GM23248 (cell line): Measurements from ENCODE around the gene NOS1AP. TPM values are rescaled to one million over a fixed set of nuclear protein-coding genes. Genes with fewer than 3 reads are reported as not detected.

Experiments used
- DNase-seq: peaks from one replicate; pipeline ENCODE4 v3.0.0-alpha.2; 2015
- H2AFZ ChIP-seq: fragments of 200-600 bp; sonication (generic); 2 replicates; pipeline ENCODE4 v1.6.1; 2016; ENCODE audit warnings: antibody characterized with exemption
- H3F3A ChIP-seq: fragments of 200-600 bp; sonication (generic); 2 replicates; pipeline ENCODE4 v1.6.1; 2016; ENCODE audit warnings: mild to moderate bottlenecking, antibody characterized with exemption, mixed run types; ENCODE audit not compliant: insufficient read depth
- H3K27ac ChIP-seq: fragments of 200-600 bp; sonication (generic); 2 replicates; pipeline ENCODE4 v1.5.1; 2016; ENCODE audit warnings: mild to moderate bottlenecking
- H3K27me3 ChIP-seq: fragments of 200-600 bp; sonication (generic); replicated peaks from 2 replicates; pipeline ENCODE4 v1.6.1; 2016; ENCODE audit warnings: mild to moderate bottlenecking; ENCODE audit not compliant: insufficient read depth
- H3K36me3 ChIP-seq: fragments of 200-600 bp; sonication (generic); 2 replicates; pipeline ENCODE4 v1.6.1; 2016; ENCODE audit warnings: low read depth, mild to moderate bottlenecking
- H3K4me1 ChIP-seq: fragments of 200-600 bp; sonication (generic); 2 replicates; pipeline ENCODE4 v1.6.1; 2016; ENCODE audit warnings: mild to moderate bottlenecking; ENCODE audit not compliant: insufficient read depth
- H3K4me2 ChIP-seq: fragments of 200-600 bp; sonication (generic); one replicate; pipeline ENCODE4 v1.6.1; 2016; ENCODE audit warnings: mild to moderate bottlenecking; ENCODE audit not compliant: unreplicated experiment
- H3K4me3 ChIP-seq: fragments of 200-600 bp; sonication (generic); 2 replicates; pipeline ENCODE4 v1.5.1; 2016; ENCODE audit warnings: mild to moderate bottlenecking
- H3K79me2 ChIP-seq: fragments of 200-600 bp; sonication (generic); 2 replicates; pipeline ENCODE4 v1.6.1; 2016; ENCODE audit warnings: mild to moderate bottlenecking; ENCODE audit not compliant: insufficient read depth
- H3K9ac ChIP-seq: fragments of 200-600 bp; sonication (generic); 2 replicates; pipeline ENCODE4 v1.6.1; 2016; ENCODE audit warnings: mild to moderate bottlenecking
- H3K9me2 ChIP-seq: fragments of 200-600 bp; sonication (generic); 2 replicates; pipeline ENCODE4 v1.6.1; 2016; ENCODE audit warnings: mixed run types, mild to moderate bottlenecking, moderate library complexity; ENCODE audit not compliant: insufficient read depth
- H3K9me3 ChIP-seq: fragments of 200-600 bp; sonication (generic); one replicate; pipeline ENCODE4 v1.6.1; 2017; ENCODE audit warnings: low read depth
- H4K20me1 ChIP-seq: fragments of 200-600 bp; sonication (generic); 2 replicates; pipeline ENCODE4 v1.6.0; 2016; ENCODE audit not compliant: insufficient read depth
- EZH2 ChIP-seq: fragments of 200-600 bp; sonication (generic); IDR thresholded peaks from 2 replicates; pipeline ENCODE4 v1.6.1; 2018; ENCODE audit warnings: antibody characterized with exemption, mild to moderate bottlenecking; ENCODE audit not compliant: insufficient read depth, poor library complexity, severe bottlenecking
- EZH2phosphoT487 ChIP-seq: fragments of 200-600 bp; sonication (generic); IDR thresholded peaks from 2 replicates; pipeline ENCODE4 v1.6.1; 2018; ENCODE audit warnings: antibody characterized with exemption, moderate library complexity, mild to moderate bottlenecking, low read depth; ENCODE audit not compliant: insufficient read depth
- WGBS, 2 experiments: methylation state at CpG; one replicate each; pipeline ENCODE4 v1.1.6; 2015 to 2017; ENCODE audit warnings: low lambda C conversion rate in 2 of 2, low coverage in 1 of 2; ENCODE audit errors: missing lambda C conversion rate in 2 of 2; 5-methylcytosine and 5-hydroxymethylcytosine counted together
- in situ Hi-C: fragments of 300-500 bp; cut with MboI; formaldehyde crosslinking; loops from 2 replicates; pipeline ENCODE4 v1.15.0; 2020
- polyA plus RNA-seq: library from polyadenylated mRNA; unstranded; fragments of >200 nt; fragmentation: Nextera tagmentation; extraction: Ambion mirVana; gene quantifications from 2 replicates; pipeline ENCODE4 v1.2.1, GENCODE V29; 2016
- total RNA-seq: library from RNA; depleted of rRNA; stranded (reverse); fragments of >200 nt; shearing (Covaris generic); gene quantifications from 2 replicates; pipeline ENCODE4 v1.2.3, GENCODE V29; 2014

The NOS1AP gene
- total and polyA plus RNA-seq, 2 experiments from 2014 or later, result 0.18 TPM; not detected in 1

GRCh38 chr1:162161916-162162550, 92.5 kb downstream of the NOS1AP start:
- H3K9ac ChIP-seq, result no peak overlapping the region
- H4K20me1 ChIP-seq, result no peaks in the 10 kb centered on the region
- no peaks in the 10 kb centered on the region for H3K79me2 ChIP-seq
- no peak overlapping the region for H3K4me3 ChIP-seq
- in situ Hi-C loops, result no loop called here
- H3K36me3 ChIP-seq, result no peaks in the 10 kb centered on the region
- TF ChIP-seq EZH2 (no peak), EZH2phosphoT487 (no peak)
- no peaks in the 10 kb centered on the region for H3K9me2 ChIP-seq
- no peaks in the 10 kb centered on the region for H3K4me1 ChIP-seq
- H3K4me2 ChIP-seq, result no peak overlapping the region
- DNase-seq, result peak; percentile 20
- 28 to 32% methylated on average over 7 of the region's 7 CpGs for WGBS, 2 experiments
- no peak overlapping the region for H3K27ac ChIP-seq
- no peaks in the 10 kb centered on the region for H3F3A ChIP-seq
- no peaks in the 10 kb centered on the region; the same call in 1 of the 2 replicates for H3K27me3 ChIP-seq
- H2AFZ ChIP-seq, result no peak overlapping the region
- no peaks in the 10 kb centered on the region for H3K9me3 ChIP-seq

- Histone ChIP-seq H3K9ac (no peak overlapping the region), H3K4me3 (no peak overlapping the region), H3K4me1 (no peaks in the 10 kb centered on the region), H3K36me3 (no peaks in the 10 kb centered on the region), H4K20me1 (no peaks in the 10 kb centered on the region), H3K4me2 (no peak overlapping the region), H3K27me3 (no peaks in the 10 kb centered on the region; the same call in 1 of the 2 replicates), H3K9me2 (no peaks in the 10 kb centered on the region), H3K27ac (no peak overlapping the region), H3F3A (no peaks in the 10 kb centered on the region), H3K9me3 (no peaks in the 10 kb centered on the region), H3K79me2 (no peaks in the 10 kb centered on the region), H2AFZ (no peak overlapping the region)
- no peak for DNase-seq
- 57 to 64% methylated on average over 3 of the region's 3 CpGs for WGBS, 2 experiments
- TF ChIP-seq EZH2phosphoT487 (no peak), EZH2 (no peak)
- in situ Hi-C loops, result no loop called here
Observed at GRCh38 chr1:162165528-162165927, 96.0 kb downstream of the NOS1AP start.

GRCh38 chr1:162166917-162167615, 97.6 kb downstream of the NOS1AP start:
- 86 to 93% methylated on average over 9 of the region's 9 CpGs for WGBS, 2 experiments

GRCh38 chr1:162168261-162168660, 98.8 kb downstream of the NOS1AP start:
- no peak overlapping the region for H3K4me2 ChIP-seq
- H4K20me1 ChIP-seq, result no peaks in the 10 kb centered on the region
- H3K27me3 ChIP-seq, result no peaks in the 10 kb centered on the region; the same call in 1 of the 2 replicates
- 80 to 81% methylated on average over 5 of the region's 5 CpGs for whole genome bisulfite sequencing, 2 experiments
- no peak for DNase-seq
- no peaks in the 10 kb centered on the region for H3K9me2 ChIP-seq
- no peaks in the 10 kb centered on the region for H3K79me2 ChIP-seq
- in situ Hi-C loops, result no loop called here
- no peaks in the 10 kb centered on the region for H3K9me3 ChIP-seq
- H3K9ac ChIP-seq, result no peak overlapping the region
- H3F3A ChIP-seq, result no peaks in the 10 kb centered on the region
- no peaks in the 10 kb centered on the region for H3K36me3 ChIP-seq
- H3K27ac ChIP-seq, result no peak overlapping the region
- H2AFZ ChIP-seq, result no peak overlapping the region
- TF ChIP-seq EZH2, result no peak
- TF ChIP-seq EZH2phosphoT487, result no peak
- H3K4me1 ChIP-seq, result no peaks in the 10 kb centered on the region
- H3K4me3 ChIP-seq, result no peak overlapping the region

More at GRCh38 chr1:162166917-162167615, 97.6 kb downstream of the NOS1AP start:
- Histone ChIP-seq H2AFZ (no peak overlapping the region), H3K79me2 (no peaks in the 10 kb centered on the region), H4K20me1 (no peaks in the 10 kb centered on the region), H3K9me2 (no peaks in the 10 kb centered on the region), H3K27me3 (no peaks in the 10 kb centered on the region; the same call in 1 of the 2 replicates), H3K9ac (no peak overlapping the region), H3K36me3 (no peaks in the 10 kb centered on the region), H3K9me3 (no peaks in the 10 kb centered on the region), H3K4me3 (no peak overlapping the region), H3K4me1 (no peaks in the 10 kb centered on the region), H3K4me2 (no peak overlapping the region), H3F3A (no peaks in the 10 kb centered on the region), H3K27ac (no peak overlapping the region)
- DNase-seq, result no peak
- no peak for TF ChIP-seq EZH2phosphoT487
- no peak for TF ChIP-seq EZH2
- in situ Hi-C loops, result no loop called here
